RWPE1 (cell line): ENCODE measurements around the gene GP1BA.
"Not testable (repeated sequence)": the region's sequence is repeated elsewhere in the genome, so short reads cannot be mapped to it uniquely, and the experiment has no call there.

ENCODE experiments used
- CTCF ChIA-PET: fragments of 350-600 bp; sonication (Branson Sonifier 250); formaldehyde crosslinking; extraction: SDS; loops from one replicate; lab custom pipeline; 2021; lab: Yijun Ruan, JAX
- POLR2A ChIA-PET: fragments of 400-600 bp; formaldehyde crosslinking; extraction: SDS; loops from one replicate; lab custom pipeline; 2020; ENCODE audit warnings: antibody characterized with exemption; ENCODE audit not compliant: low non-redundant PET; lab: Yijun Ruan, JAX
- DNase-seq: peaks from one replicate; pipeline ENCODE4 v3.0.0; 2012; ENCODE audit warnings: low spot score
- H3K27ac ChIP-seq: fragments of 450-650 bp; 2 replicates; pipeline ENCODE4 v1.5.1; 2017
- CTCF ChIP-seq: fragments of 450-650 bp; conservative IDR thresholded peaks from 2 replicates; pipeline ENCODE4 v1.5.1; 2017; ENCODE audit warnings: low read depth, mild to moderate bottlenecking

GP1BA gene

GRCh38 chr17:4901108-4901647 lies 30.9 kb upstream of the GP1BA start:
- ChIA-PET POLR2A (interaction anchor here (0.5 kb wide), 1 partner anchor 160 kb away, joined by 6 read pairs; no protein-coding TSS in a partner anchor), CTCF (interaction anchor here (0.7 to 1.7 kb wide), 2 partner anchors 12 to 22 kb away, joined by 3 to 5 read pairs; no protein-coding TSS in a partner anchor)
- no peak for TF ChIP-seq CTCF
- DNase-seq = no peak
- peak overlapping the region; percentile 67; the same call in 1 of the 2 replicates for H3K27ac ChIP-seq

- peak overlapping the region; percentile 67 for H3K27ac ChIP-seq
- POLR2A ChIA-PET = interaction anchor here (0.5 kb wide), 1 partner anchor 160 kb away, joined by 6 read pairs; no protein-coding TSS in a partner anchor
- TF ChIP-seq CTCF = no peak
- CTCF ChIA-PET = interaction anchor here (1.6 to 1.7 kb wide), 2 partner anchors 13 to 121 kb away, joined by 5 to 9 read pairs; no protein-coding TSS in a partner anchor
- no peak for DNase-seq
Measured at GRCh38 chr17:4901648-4902344, 30.3 kb upstream of the GP1BA start.

GRCh38 chr17:4902540-4902939 lies 29.5 kb upstream of the GP1BA start:
- no peak for DNase-seq
- ChIA-PET POLR2A (no interaction called here), CTCF (interaction anchor here (0.6 to 1.7 kb wide), 7 partner anchors 13 to 121 kb away, joined by 3 to 11 read pairs (median 4); no protein-coding TSS in a partner anchor)
- H3K27ac ChIP-seq = peak overlapping the region; percentile 67
- no peak for TF ChIP-seq CTCF

GRCh38 chr17:4903051-4903818 lies 28.8 kb upstream of the GP1BA start, which contains the start of gene CHRNE:
TSS of gene CHRNE (minus strand) at chr17:4903098. CDS start at chr17:4903063, 35 bp downstream.
- peak; percentile 50 for DNase-seq
- H3K27ac ChIP-seq = peak within 1 kb of the TSS; percentile 67
- POLR2A ChIA-PET = interaction anchor here (0.6 kb wide), 2 partner anchors 24 to 345 kb away, joined by 4 to 7 read pairs; no protein-coding TSS in a partner anchor
- CTCF ChIA-PET = interaction anchor here (0.6 to 1.6 kb wide), 17 partner anchors 9 to 222 kb away, joined by 3 to 11 read pairs (median 4); partner anchors contain the start of gene VMO1
- peak; percentile 87 for TF ChIP-seq CTCF

- POLR2A ChIA-PET, CTCF ChIA-PET, DNase-seq, H3K27ac ChIP-seq: not testable (repeated sequence)
Measured at GRCh38 chr17:4906642-4907041, 25.4 kb upstream of the GP1BA start.

GRCh38 chr17:4908301-4908700 lies 23.8 kb upstream of the GP1BA start:
- ChIA-PET POLR2A (interaction anchor here (1.9 kb wide), 1 partner anchor 31 kb away, joined by 18 read pairs; the partner anchor contains the start of genes RNF167 and SLC25A11), CTCF (interaction anchor here (0.9 to 1.8 kb wide), 10 partner anchors 10 to 118 kb away, joined by 3 to 9 read pairs (median 6); partner anchors contain the start of genes CAMTA2, RNF167 and SLC25A11)
- DNase-seq = peak; percentile 46
- H3K27ac ChIP-seq = peak overlapping the region; percentile 97
- TF ChIP-seq CTCF = no peak
